HEK293 (cell line): ENCODE data around the gene GATA1.

Source experiments
- CTCF ChIA-PET: fragments of 350-600 bp; formaldehyde crosslinking; extraction: SDS; loops from one replicate; lab custom pipeline; 2021; ENCODE audit warnings: antibody characterized with exemption; lab: Yijun Ruan, JAX
- POLR2A ChIA-PET: fragments of 300-600 bp; formaldehyde crosslinking; extraction: SDS; loops from one replicate; lab custom pipeline; 2020; ENCODE audit warnings: antibody characterized with exemption, inconsistent platforms; lab: Yijun Ruan, JAX
- H3K27ac ChIP-seq: fragments of 200-500 bp; sonication (Bioruptor generic); 2 replicates; pipeline ENCODE4 v1.5.1; 2014; ENCODE audit warnings: low read depth, low read length, control low read depth, inconsistent platforms; ENCODE audit errors: extremely low read depth
- H3K36me3 ChIP-seq, 2 experiments: fragments of 200-500 bp in 1 of 2; sonication (Bioruptor generic) in 1 of 2; 1 replicate in 1 of 2; 2 replicates in 1 of 2; pipeline ENCODE4 v1.5.1; 2014 to 2017; ENCODE audit warnings: inconsistent platforms in 2 of 2, low read length in 2 of 2; ENCODE audit not compliant: control insufficient read depth in 2 of 2, insufficient read depth in 1 of 2
- H3K4me1 ChIP-seq: fragments of 200-500 bp; sonication (Bioruptor generic); 2 replicates; pipeline ENCODE4 v1.5.1; 2014; ENCODE audit warnings: mild to moderate bottlenecking, low read length, inconsistent platforms; ENCODE audit not compliant: control insufficient read depth, insufficient read depth
- H3K4me3 ChIP-seq: 2 replicates; pipeline ENCODE4 v1.5.1; 2011; ENCODE audit warnings: low read depth, mild to moderate bottlenecking, control low read depth, low read length, moderate library complexity
- H3K9me3 ChIP-seq: fragments of 200-500 bp; sonication (Bioruptor generic); 2 replicates; pipeline ENCODE4 v1.5.1; 2014; ENCODE audit warnings: low read depth, low read length, inconsistent platforms; ENCODE audit not compliant: control insufficient read depth, insufficient read depth
- GLIS1 ChIP-seq: fragments of 450-650 bp; formaldehyde crosslinking; IDR thresholded peaks from 2 replicates; pipeline ENCODE4 v1.5.1; 2016; ENCODE audit warnings: missing biosample characterization, missing genetic modification characterization
- KLF10 ChIP-seq: fragments of 450-650 bp; IDR thresholded peaks from 2 replicates; pipeline ENCODE4 v1.5.1; 2018; ENCODE audit warnings: missing biosample characterization, mild to moderate bottlenecking, missing genetic modification characterization
- KLF16 ChIP-seq: fragments of 450-650 bp; formaldehyde crosslinking; IDR thresholded peaks from 2 replicates; pipeline ENCODE4 v1.5.1; 2017; ENCODE audit warnings: missing biosample characterization, missing genetic modification characterization
- KLF8 ChIP-seq: fragments of 450-650 bp; formaldehyde crosslinking; IDR thresholded peaks from 2 replicates; pipeline ENCODE4 v1.5.1; 2016; ENCODE audit warnings: missing biosample characterization, missing genetic modification characterization
- SCRT1 ChIP-seq: fragments of 450-650 bp; formaldehyde crosslinking; IDR thresholded peaks from 2 replicates; pipeline ENCODE4 v1.5.1; 2016; ENCODE audit warnings: missing biosample characterization, missing genetic modification characterization, borderline replicate concordance
- SETDB1 ChIP-seq: IDR thresholded peaks from one replicate; pipeline ENCODE4 v1.6.1; 2017; ENCODE audit warnings: mild to moderate bottlenecking, low read length, moderate library complexity, mixed read lengths; ENCODE audit not compliant: insufficient read length
- ZIC2 ChIP-seq: fragments of 450-650 bp; formaldehyde crosslinking; IDR thresholded peaks from 2 replicates; pipeline ENCODE4 v1.5.1; 2016; ENCODE audit warnings: missing biosample characterization, missing genetic modification characterization
- ZNF112 ChIP-seq: fragments of 450-650 bp; formaldehyde crosslinking; IDR thresholded peaks from 2 replicates; pipeline ENCODE4 v1.5.0; 2017; ENCODE audit warnings: missing biosample characterization, missing genetic modification characterization
- ZNF132 ChIP-seq: fragments of 450-650 bp; formaldehyde crosslinking; IDR thresholded peaks from 2 replicates; pipeline ENCODE4 v1.5.1; 2017; ENCODE audit warnings: missing biosample characterization, missing genetic modification characterization, borderline replicate concordance
- ZNF175 ChIP-seq: fragments of 450-650 bp; formaldehyde crosslinking; IDR thresholded peaks from 2 replicates; pipeline ENCODE4 v1.5.1; 2016; ENCODE audit warnings: missing biosample characterization, missing genetic modification characterization
- ZNF221 ChIP-seq: fragments of 450-650 bp; formaldehyde crosslinking; IDR thresholded peaks from 2 replicates; pipeline ENCODE4 v1.5.1; 2017; ENCODE audit warnings: missing biosample characterization, missing genetic modification characterization, borderline replicate concordance
- ZNF37A ChIP-seq: fragments of 450-650 bp; IDR thresholded peaks from 2 replicates; pipeline ENCODE4 v1.5.1; 2018; ENCODE audit warnings: missing biosample characterization, missing genetic modification characterization
- ZNF660 ChIP-seq: fragments of 450-650 bp; IDR thresholded peaks from 2 replicates; pipeline ENCODE4 v1.5.1; 2018; ENCODE audit warnings: missing biosample characterization, mild to moderate bottlenecking, missing genetic modification characterization
- ZNF664 ChIP-seq: fragments of 450-650 bp; formaldehyde crosslinking; IDR thresholded peaks from 2 replicates; pipeline ENCODE4 v1.5.1; 2016; ENCODE audit warnings: missing biosample characterization, missing genetic modification characterization
- ZNF670 ChIP-seq: fragments of 450-650 bp; formaldehyde crosslinking; IDR thresholded peaks from 2 replicates; pipeline ENCODE4 v1.5.1; 2016; ENCODE audit warnings: missing biosample characterization, missing genetic modification characterization, low read depth
- ZNF677 ChIP-seq: fragments of 450-650 bp; IDR thresholded peaks from 2 replicates; pipeline ENCODE4 v1.5.0; 2018; ENCODE audit warnings: missing biosample characterization, mild to moderate bottlenecking, missing genetic modification characterization, moderate library complexity
- TF ChIP-seq, protein P1 (sequence below): fragments of 450-650 bp; formaldehyde crosslinking; IDR thresholded peaks from 2 replicates; pipeline ENCODE4 v1.5.1; 2016; ENCODE audit warnings: missing biosample characterization, missing genetic modification characterization
- TF ChIP-seq, protein P2 (sequence below): fragments of 450-650 bp; formaldehyde crosslinking; IDR thresholded peaks from 2 replicates; pipeline ENCODE4 v1.5.1; 2016; ENCODE audit warnings: missing biosample characterization, missing genetic modification characterization
- TF ChIP-seq, protein P3 (sequence below): fragments of 450-650 bp; formaldehyde crosslinking; IDR thresholded peaks from 2 replicates; pipeline ENCODE4 v1.5.1; 2016; ENCODE audit warnings: missing biosample characterization, missing genetic modification characterization

The GATA1 gene

GRCh38 chrX:48791063-48791820, 4.9 kb downstream of the GATA1 start:
- TF ChIP-seq KLF16 (tag by site-specific recombination) (no peak), ZNF660 (tag by site-specific recombination) (no peak), ZNF37A (no peak)
- TF ChIP-seq, protein P1, sequence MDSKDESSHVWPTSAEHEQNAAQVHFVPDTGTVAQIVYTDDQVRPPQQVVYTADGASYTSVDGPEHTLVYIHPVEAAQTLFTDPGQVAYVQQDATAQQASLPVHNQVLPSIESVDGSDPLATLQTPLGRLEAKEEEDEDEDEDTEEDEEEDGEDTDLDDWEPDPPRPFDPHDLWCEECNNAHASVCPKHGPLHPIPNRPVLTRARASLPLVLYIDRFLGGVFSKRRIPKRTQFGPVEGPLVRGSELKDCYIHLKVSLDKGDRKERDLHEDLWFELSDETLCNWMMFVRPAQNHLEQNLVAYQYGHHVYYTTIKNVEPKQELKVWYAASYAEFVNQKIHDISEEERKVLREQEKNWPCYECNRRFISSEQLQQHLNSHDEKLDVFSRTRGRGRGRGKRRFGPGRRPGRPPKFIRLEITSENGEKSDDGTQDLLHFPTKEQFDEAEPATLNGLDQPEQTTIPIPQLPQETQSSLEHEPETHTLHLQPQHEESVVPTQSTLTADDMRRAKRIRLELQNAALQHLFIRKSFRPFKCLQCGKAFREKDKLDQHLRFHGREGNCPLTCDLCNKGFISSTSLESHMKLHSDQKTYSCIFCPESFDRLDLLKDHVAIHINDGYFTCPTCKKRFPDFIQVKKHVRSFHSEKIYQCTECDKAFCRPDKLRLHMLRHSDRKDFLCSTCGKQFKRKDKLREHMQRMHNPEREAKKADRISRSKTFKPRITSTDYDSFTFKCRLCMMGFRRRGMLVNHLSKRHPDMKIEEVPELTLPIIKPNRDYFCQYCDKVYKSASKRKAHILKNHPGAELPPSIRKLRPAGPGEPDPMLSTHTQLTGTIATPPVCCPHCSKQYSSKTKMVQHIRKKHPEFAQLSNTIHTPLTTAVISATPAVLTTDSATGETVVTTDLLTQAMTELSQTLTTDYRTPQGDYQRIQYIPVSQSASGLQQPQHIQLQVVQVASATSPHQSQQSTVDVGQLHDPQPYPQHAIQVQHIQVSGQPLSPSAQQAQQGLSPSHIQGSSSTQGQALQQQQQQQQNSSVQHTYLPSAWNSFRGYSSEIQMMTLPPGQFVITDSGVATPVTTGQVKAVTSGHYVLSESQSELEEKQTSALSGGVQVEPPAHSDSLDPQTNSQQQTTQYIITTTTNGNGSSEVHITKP, result 0 out of 2 replicates have a peak, but pooled peaks have one; percentile 26
- POLR2A ChIA-PET, result interaction anchor here (1.1 kb wide), 1 partner anchor 10 kb away, joined by 3 read pairs; the partner anchor contains the start of gene HDAC6

GRCh38 chrX:48792219-48792618, 5.8 kb downstream of the GATA1 start:
- Histone ChIP-seq H3K27ac (no peak overlapping the region), H3K4me1 (no peaks in the 10 kb centered on the region), H3K9me3 (no peaks in the 10 kb centered on the region), H3K4me3 (no peak overlapping the region), H3K36me3 (no peaks in the 10 kb centered on the region)
- ChIA-PET POLR2A (interaction anchor here (1.1 kb wide), 1 partner anchor 10 kb away, joined by 4 read pairs; the partner anchor contains the start of gene HDAC6), CTCF (no interaction called here)
- TF ChIP-seq ZNF175 (tag by site-specific recombination), result no peak
- no peak for TF ChIP-seq ZNF221 (tag by site-specific recombination)
- no peak for TF ChIP-seq KLF8 (tag by site-specific recombination)
- no peak for TF ChIP-seq ZNF132
- TF ChIP-seq, protein P2, sequence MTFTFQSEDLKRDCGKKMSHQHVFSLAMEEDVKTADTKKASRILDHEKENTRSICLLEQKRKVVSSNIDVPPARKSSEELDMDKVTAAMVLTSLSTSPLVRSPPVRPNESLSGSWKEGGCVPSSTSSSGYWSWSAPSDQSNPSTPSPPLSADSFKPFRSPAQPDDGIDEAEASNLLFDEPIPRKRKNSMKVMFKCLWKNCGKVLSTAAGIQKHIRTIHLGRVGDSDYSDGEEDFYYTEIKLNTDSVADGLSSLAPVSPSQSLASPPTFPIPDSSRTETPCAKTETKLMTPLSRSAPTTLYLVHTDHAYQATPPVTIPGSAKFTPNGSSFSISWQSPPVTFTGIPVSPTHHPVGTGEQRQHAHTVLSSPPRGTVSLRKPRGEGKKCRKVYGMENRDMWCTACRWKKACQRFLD (tag by site-specific recombination), result no peak
- no peak for TF ChIP-seq SETDB1
- TF ChIP-seq, all 188 proteins: peak for 0

More at GRCh38 chrX:48791063-48791820, 4.9 kb downstream of the GATA1 start:
- H3K36me3 ChIP-seq, result no peaks in the 10 kb centered on the region
- CTCF ChIA-PET, result interaction anchor here (0.6 kb wide), 1 partner anchor 1120 kb away, joined by 5 read pairs; no protein-coding TSS in a partner anchor
- no peaks in the 10 kb centered on the region for H3K4me1 ChIP-seq
- no peak overlapping the region for H3K4me3 ChIP-seq
- no peak overlapping the region for H3K27ac ChIP-seq
- H3K9me3 ChIP-seq, result no peaks in the 10 kb centered on the region

DNA sequence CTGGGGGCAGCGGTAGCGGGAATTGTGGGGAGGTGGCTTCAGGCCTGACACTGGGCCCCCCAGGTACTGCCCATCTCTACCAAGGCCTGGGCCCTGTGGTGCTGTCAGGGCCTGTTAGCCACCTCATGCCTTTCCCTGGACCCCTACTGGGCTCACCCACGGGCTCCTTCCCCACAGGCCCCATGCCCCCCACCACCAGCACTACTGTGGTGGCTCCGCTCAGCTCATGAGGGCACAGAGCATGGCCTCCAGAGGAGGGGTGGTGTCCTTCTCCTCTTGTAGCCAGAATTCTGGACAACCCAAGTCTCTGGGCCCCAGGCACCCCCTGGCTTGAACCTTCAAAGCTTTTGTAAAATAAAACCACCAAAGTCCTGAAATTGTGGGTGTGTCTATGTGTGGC, 7.5 kb downstream of the GATA1 start:
- no peak overlapping the region for H3K27ac ChIP-seq
- TF ChIP-seq ZNF670 (tag by site-specific recombination), result no peak
- TF ChIP-seq, protein P3, sequence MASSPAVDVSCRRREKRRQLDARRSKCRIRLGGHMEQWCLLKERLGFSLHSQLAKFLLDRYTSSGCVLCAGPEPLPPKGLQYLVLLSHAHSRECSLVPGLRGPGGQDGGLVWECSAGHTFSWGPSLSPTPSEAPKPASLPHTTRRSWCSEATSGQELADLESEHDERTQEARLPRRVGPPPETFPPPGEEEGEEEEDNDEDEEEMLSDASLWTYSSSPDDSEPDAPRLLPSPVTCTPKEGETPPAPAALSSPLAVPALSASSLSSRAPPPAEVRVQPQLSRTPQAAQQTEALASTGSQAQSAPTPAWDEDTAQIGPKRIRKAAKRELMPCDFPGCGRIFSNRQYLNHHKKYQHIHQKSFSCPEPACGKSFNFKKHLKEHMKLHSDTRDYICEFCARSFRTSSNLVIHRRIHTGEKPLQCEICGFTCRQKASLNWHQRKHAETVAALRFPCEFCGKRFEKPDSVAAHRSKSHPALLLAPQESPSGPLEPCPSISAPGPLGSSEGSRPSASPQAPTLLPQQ, result no peak
- peak; percentile 57 for TF ChIP-seq ZIC2 (tag by site-specific recombination)
- no peak for TF ChIP-seq ZNF112 (tag by site-specific recombination)
- TF ChIP-seq GLIS1 (tag by site-specific recombination), result 0 out of 2 replicates have a peak, but pooled peaks have one; percentile 8
- no peak for TF ChIP-seq SCRT1 (tag by site-specific recombination)
- TF ChIP-seq ZNF664 (tag by site-specific recombination), result no peak
- TF ChIP-seq KLF10 (tag by site-specific recombination), result no peak
- TF ChIP-seq ZNF677 (tag by site-specific recombination), result no peak
- TF ChIP-seq, all 188 proteins: peak for 2
- no peaks in the 10 kb centered on the region for H3K4me1 ChIP-seq
- H3K9me3 ChIP-seq, result no peaks in the 10 kb centered on the region
- POLR2A ChIA-PET, result interaction anchor here (0.7 kb wide), 1 partner anchor 80 kb away, joined by 6 read pairs; no protein-coding TSS in a partner anchor
- CTCF ChIA-PET, result no interaction called here
- no peaks in the 10 kb centered on the region for H3K36me3 ChIP-seq
- H3K4me3 ChIP-seq, result no peak overlapping the region
